ENCODE data around the gene EIF4A3.

EIF4A3 gene

DNA sequence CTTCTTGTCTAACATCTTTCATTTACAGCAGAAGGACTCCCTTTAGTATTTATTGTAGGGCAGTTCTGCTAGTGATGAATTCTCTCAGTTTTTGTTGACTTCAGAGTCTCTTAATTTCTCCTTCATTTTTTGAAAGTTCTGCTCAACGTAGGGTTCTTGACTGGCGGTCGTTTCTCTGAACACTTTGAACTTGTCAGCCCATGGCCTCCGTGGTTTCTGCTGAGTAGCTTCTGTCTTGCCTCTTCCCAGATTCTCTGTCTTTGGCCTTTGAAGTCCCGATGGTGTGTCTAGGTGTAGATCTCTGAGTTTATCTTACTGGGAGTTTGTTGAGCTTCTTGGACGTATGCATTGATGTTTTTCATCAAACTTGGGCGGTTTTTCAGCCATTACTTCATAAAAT lies 32.2 kb downstream of the EIF4A3 start:
- TF ChIP-seq, protein P1, sequence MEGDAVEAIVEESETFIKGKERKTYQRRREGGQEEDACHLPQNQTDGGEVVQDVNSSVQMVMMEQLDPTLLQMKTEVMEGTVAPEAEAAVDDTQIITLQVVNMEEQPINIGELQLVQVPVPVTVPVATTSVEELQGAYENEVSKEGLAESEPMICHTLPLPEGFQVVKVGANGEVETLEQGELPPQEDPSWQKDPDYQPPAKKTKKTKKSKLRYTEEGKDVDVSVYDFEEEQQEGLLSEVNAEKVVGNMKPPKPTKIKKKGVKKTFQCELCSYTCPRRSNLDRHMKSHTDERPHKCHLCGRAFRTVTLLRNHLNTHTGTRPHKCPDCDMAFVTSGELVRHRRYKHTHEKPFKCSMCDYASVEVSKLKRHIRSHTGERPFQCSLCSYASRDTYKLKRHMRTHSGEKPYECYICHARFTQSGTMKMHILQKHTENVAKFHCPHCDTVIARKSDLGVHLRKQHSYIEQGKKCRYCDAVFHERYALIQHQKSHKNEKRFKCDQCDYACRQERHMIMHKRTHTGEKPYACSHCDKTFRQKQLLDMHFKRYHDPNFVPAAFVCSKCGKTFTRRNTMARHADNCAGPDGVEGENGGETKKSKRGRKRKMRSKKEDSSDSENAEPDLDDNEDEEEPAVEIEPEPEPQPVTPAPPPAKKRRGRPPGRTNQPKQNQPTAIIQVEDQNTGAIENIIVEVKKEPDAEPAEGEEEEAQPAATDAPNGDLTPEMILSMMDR (IDR thresholded peaks at IDR 0.05) = no peak

DNA sequence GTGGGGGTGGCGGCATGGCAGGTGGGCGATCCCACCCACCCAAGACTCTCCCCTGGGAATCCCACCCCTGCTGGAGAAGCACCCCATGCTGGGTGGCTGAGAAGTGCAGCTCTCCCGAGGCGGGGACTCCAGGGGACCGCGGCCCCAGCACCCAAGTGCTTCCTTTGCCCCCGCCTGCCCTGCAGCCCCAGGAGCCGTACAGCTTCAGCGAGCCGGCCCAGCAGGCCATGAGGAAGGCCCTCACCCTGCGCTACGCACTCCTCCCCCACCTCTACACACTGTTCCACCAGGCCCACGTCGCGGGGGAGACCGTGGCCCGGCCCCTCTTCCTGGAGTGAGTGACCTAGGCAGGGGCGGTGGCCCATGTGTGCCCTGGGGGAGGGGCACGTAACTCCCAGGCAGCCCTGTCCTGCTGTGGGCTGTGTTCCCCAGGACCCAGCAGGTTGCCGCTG lies 33.9 kb downstream of the EIF4A3 start:
- TF ChIP-seq, protein P1 (IDR thresholded peaks at IDR 0.05) = no peak

DNA sequence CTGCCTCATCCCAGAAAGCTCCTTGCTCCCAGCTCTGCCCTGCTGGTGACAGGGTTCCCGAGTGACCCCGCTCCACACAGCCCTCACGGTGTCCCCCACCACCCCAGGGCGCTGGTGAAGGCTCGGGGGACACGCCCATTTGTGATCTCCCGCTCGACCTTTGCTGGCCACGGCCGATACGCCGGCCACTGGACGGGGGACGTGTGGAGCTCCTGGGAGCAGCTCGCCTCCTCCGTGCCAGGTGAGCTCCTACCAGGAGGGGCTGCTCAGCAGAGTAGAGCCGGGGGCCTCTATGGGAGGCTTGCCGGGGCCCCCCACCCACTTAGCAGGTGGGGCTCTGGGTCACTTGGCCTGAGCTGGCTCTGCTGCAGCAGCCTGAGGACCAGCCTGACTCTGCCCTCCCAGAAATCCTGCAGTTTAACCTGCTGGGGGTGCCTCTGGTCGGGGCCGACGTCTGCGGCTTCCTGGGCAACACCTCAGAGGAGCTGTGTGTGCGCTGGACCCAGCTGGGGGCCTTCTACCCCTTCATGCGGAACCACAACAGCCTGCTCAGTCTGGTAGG lies 34.4 kb downstream of the EIF4A3 start:
- TF ChIP-seq, protein P1 (IDR thresholded peaks at IDR 0.05) = no peak

DNA sequence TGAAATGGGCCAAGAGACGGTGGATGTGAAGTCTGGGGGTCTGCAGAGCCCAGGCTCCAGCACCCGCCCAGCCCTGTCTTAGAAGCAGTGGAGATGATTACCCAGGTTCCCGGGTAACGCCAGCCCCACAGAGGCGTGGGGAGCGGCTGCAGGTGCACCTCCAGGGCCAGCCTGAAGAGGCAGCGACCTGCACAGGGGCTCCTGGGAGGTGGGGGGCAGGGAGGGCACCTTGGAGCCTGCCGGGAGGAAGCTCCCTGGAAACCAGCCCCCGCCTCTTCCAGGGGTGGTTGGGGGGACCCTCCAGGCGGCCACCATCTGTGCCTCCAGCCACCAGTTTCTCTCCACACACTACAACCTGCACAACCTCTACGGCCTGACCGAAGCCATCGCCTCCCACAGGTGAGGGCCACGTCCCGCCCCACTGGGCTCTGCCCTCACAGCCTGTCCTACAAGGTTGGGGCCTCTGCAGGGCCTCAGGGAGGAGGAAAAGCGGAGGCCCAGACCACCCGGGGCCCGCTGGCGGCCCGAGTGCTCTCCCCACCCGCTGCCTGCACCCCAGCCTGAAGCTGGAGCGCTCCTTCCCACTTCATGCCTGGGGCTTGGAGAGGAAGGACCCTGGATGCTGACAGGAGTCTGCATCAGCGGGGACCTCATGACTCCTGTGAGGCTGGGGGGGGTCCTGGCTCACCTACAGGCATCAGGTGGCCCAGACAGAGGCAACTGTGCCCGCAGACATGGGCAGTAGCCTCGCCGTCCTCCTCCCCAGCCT lies 35.0 kb downstream of the EIF4A3 start:
- TF ChIP-seq, protein P1 (IDR thresholded peaks at IDR 0.05) = no peak

DNA sequence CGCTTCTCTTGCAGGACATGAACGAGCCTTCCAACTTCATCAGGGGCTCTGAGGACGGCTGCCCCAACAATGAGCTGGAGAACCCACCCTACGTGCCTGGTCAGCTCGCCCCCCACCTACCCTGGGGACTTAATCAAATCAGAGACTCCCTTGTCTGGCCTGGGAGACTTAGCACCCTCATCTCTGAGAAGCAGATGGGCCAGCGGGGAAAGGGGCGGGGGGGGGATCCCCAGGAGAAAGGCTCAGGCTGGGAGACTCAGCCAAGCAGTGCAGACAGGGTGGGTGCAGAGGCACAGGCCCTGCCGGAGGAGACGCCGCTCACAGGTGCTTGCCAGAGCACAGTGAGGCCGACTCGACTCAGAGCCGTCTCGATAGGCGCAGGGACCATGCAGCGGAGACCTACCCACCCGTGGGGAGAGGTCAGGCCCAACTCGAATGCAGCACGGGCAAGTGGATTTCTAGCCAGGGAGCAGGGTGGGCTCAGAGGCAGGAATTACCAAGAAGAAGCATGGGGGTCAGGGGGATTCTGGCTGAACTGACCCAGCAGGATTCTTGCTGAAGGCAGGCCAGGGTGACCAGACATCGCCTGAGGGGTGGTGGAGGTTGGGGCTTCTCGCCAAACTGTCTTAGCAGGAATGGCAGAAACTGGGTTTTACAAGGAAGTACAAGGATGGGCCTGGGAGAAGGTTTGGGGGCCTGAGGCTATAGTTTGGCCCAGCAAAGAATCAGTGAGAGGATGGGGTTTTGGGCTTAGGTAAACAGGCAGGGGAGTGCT lies 35.8 kb downstream of the EIF4A3 start:
- TF ChIP-seq, protein P1 (IDR thresholded peaks at IDR 0.05) = no peak

DNA sequence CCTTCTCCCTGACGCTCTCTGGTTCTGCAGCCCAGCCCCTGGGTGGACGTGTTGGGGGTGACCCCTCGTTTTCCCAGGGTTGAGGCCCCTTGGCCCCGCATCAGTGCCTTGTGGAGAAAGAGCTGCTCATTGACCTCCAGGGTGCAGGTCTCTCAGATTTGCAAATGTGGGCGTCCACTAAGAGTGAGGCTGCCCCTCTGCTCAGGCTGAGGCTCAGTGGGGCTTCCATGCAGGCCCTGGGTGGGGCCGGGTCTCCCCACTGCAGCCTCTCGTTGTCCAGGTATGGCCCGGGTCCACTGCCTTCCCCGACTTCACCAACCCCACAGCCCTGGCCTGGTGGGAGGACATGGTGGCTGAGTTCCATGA lies 36.5 kb downstream of the EIF4A3 start:
- TF ChIP-seq, protein P1 (IDR thresholded peaks at IDR 0.05) = no peak

DNA sequence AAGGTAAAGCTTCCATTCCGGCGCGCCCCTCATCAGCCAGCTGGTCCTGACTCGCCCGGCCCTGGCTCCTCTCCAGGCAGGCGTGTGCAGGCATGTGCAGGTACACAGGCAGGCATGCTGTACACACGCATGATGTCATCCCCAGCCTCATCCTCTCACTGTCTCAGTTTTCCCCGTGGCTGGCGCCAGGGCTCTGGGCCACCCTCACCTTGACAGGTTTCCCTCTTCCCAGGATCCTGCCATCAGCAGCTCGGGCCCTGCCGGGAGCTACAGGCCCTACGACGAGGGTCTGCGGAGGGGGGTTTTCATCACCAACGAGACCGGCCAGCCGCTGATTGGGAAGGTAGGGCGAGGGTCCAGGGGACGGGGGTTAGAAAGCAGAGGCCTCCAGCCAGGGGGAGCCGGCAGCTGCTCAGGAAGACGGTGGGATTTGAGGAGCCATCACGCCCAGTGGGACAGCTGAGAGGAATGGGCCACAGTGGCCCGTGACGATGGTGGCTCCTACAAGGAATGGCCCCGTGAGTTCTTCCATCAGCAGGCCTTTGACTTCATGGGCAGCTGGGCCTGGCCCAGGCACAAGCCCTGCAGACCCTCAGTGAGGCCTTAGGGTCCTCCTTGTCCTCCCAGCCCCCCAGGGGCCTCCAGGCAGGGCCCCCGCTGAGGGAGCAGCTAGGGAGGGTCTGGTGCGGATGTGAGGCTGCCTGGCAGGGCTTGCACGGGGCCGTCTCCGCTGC lies 37.0 kb downstream of the EIF4A3 start:
- TF ChIP-seq, protein P1 (IDR thresholded peaks at IDR 0.05) = no peak

Data from LNCAP (cell line).